A549 (cell line): ENCODE results near the gene BBS9.
"Not testable (repeated sequence)": the region's sequence is repeated elsewhere in the genome, so short reads cannot be mapped to it uniquely, and the experiment has no call there.

Source experiments
- ESRRA ChIP-seq: fragments of 150-350 bp; IDR thresholded peaks from 2 replicates; pipeline ENCODE4 v1.6.1; 2014; ENCODE audit warnings: mild to moderate bottlenecking, low read length, borderline replicate concordance
- NR3C1 ChIP-seq: fragments of >200 bp; sonication (Bioruptor Twin); formaldehyde crosslinking; IDR thresholded peaks from 3 replicates; pipeline ENCODE4 v1.6.1; 2017
- POLR2A ChIP-seq: IDR thresholded peaks from 2 replicates; pipeline ENCODE4 v1.6.1; 2012; ENCODE audit warnings: mild to moderate bottlenecking, low read length
- RFX5 ChIP-seq: fragments of 450-650 bp; IDR thresholded peaks from 2 replicates; pipeline ENCODE4 v1.7.1; 2014; ENCODE audit warnings: antibody characterized with exemption, mild to moderate bottlenecking, moderate library complexity
- TF ChIP-seq, protein P1 (sequence below): IDR thresholded peaks from 2 replicates; pipeline ENCODE4 v1.6.1; 2012
- TF ChIP-seq, protein P2 (sequence below): fragments of 200-600 bp; sonication (generic); IDR thresholded peaks from 2 replicates; pipeline ENCODE4 v1.6.1; 2016; ENCODE audit warnings: antibody characterized with exemption, mild to moderate bottlenecking, moderate library complexity
- TF ChIP-seq, protein P3 (sequence below): fragments of >200 bp; sonication (Bioruptor Twin); formaldehyde crosslinking; IDR thresholded peaks from 3 replicates; pipeline ENCODE4 v1.5.1; 2016
- TF ChIP-seq, protein P4 (sequence below): fragments of >200 bp; sonication (Bioruptor Twin); formaldehyde crosslinking; IDR thresholded peaks from 3 replicates; pipeline ENCODE4 v1.6.1; 2016

DNA sequence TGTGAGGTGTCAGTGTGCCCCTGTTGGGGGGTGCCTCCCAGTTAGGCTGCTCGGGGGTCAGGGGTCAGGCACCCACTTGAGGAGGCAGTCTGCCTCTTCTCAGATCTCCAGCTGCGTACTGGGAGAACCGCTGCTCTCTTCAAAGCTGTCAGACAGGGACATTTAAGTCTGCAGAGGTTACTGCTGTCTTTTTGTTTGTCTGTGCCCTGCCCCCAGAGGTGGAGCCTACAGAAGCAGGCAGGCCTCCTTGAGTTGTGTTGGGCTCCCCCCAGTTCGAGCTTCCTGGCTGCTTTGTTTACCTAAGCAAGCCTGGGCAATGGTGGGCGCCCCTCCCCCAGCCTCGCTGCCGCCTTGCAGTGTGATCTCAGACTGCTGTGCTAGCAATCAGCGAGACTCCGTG lies 397.6 kb downstream of the BBS9 start:
- TF ChIP-seq RFX5, POLR2A, ESRRA, NR3C1: not testable (repeated sequence)
- TF ChIP-seq, protein P1, sequence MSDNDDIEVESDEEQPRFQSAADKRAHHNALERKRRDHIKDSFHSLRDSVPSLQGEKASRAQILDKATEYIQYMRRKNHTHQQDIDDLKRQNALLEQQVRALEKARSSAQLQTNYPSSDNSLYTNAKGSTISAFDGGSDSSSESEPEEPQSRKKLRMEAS = not testable (repeated sequence)
- TF ChIP-seq, protein P2, sequence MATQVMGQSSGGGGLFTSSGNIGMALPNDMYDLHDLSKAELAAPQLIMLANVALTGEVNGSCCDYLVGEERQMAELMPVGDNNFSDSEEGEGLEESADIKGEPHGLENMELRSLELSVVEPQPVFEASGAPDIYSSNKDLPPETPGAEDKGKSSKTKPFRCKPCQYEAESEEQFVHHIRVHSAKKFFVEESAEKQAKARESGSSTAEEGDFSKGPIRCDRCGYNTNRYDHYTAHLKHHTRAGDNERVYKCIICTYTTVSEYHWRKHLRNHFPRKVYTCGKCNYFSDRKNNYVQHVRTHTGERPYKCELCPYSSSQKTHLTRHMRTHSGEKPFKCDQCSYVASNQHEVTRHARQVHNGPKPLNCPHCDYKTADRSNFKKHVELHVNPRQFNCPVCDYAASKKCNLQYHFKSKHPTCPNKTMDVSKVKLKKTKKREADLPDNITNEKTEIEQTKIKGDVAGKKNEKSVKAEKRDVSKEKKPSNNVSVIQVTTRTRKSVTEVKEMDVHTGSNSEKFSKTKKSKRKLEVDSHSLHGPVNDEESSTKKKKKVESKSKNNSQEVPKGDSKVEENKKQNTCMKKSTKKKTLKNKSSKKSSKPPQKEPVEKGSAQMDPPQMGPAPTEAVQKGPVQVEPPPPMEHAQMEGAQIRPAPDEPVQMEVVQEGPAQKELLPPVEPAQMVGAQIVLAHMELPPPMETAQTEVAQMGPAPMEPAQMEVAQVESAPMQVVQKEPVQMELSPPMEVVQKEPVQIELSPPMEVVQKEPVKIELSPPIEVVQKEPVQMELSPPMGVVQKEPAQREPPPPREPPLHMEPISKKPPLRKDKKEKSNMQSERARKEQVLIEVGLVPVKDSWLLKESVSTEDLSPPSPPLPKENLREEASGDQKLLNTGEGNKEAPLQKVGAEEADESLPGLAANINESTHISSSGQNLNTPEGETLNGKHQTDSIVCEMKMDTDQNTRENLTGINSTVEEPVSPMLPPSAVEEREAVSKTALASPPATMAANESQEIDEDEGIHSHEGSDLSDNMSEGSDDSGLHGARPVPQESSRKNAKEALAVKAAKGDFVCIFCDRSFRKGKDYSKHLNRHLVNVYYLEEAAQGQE = not testable (repeated sequence)
- TF ChIP-seq, protein P3, sequence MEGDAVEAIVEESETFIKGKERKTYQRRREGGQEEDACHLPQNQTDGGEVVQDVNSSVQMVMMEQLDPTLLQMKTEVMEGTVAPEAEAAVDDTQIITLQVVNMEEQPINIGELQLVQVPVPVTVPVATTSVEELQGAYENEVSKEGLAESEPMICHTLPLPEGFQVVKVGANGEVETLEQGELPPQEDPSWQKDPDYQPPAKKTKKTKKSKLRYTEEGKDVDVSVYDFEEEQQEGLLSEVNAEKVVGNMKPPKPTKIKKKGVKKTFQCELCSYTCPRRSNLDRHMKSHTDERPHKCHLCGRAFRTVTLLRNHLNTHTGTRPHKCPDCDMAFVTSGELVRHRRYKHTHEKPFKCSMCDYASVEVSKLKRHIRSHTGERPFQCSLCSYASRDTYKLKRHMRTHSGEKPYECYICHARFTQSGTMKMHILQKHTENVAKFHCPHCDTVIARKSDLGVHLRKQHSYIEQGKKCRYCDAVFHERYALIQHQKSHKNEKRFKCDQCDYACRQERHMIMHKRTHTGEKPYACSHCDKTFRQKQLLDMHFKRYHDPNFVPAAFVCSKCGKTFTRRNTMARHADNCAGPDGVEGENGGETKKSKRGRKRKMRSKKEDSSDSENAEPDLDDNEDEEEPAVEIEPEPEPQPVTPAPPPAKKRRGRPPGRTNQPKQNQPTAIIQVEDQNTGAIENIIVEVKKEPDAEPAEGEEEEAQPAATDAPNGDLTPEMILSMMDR = not testable (repeated sequence)
- TF ChIP-seq, protein P4, sequence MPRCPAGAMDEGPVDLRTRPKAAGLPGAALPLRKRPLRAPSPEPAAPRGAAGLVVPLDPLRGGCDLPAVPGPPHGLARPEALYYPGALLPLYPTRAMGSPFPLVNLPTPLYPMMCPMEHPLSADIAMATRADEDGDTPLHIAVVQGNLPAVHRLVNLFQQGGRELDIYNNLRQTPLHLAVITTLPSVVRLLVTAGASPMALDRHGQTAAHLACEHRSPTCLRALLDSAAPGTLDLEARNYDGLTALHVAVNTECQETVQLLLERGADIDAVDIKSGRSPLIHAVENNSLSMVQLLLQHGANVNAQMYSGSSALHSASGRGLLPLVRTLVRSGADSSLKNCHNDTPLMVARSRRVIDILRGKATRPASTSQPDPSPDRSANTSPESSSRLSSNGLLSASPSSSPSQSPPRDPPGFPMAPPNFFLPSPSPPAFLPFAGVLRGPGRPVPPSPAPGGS = not testable (repeated sequence)
